Smooth muscle cell (in vitro differentiated cells): ENCODE data around the gene TLR7. TPM values are rescaled to one million over a fixed set of nuclear protein-coding genes. Genes with fewer than 3 reads are reported as not detected.

Experiments
- DNase-seq: peaks from one replicate; lab custom pipeline; 2025; ENCODE audit not compliant: unreplicated experiment; lab: John Stamatoyannopoulos, UW
- H2AFZ ChIP-seq: fragments of 200-600 bp; sonication (generic); 2 replicates; pipeline ENCODE4 v1.6.0; 2016; ENCODE audit warnings: antibody characterized with exemption, low read depth, mild to moderate bottlenecking
- H3F3A ChIP-seq: fragments of 200-600 bp; sonication (generic); 2 replicates; pipeline ENCODE4 v1.6.0; 2017; ENCODE audit warnings: antibody characterized with exemption, low read depth
- H3K27ac ChIP-seq: fragments of 200-600 bp; sonication (generic); 2 replicates; pipeline ENCODE4 v1.5.1; 2016; ENCODE audit warnings: low read depth, mild to moderate bottlenecking
- H3K27me3 ChIP-seq: fragments of 200-600 bp; sonication (generic); 2 replicates; pipeline ENCODE4 v1.6.1; 2016; ENCODE audit warnings: low read depth, mild to moderate bottlenecking
- H3K36me3 ChIP-seq: fragments of 200-600 bp; sonication (generic); 2 replicates; pipeline ENCODE4 v1.5.1; 2016; ENCODE audit warnings: low read depth
- H3K4me1 ChIP-seq: fragments of 200-600 bp; sonication (generic); 2 replicates; pipeline ENCODE4 v1.5.1; 2016; ENCODE audit warnings: low read depth
- H3K4me2 ChIP-seq: fragments of 200-600 bp; sonication (generic); 2 replicates; pipeline ENCODE4 v1.6.0; 2016; ENCODE audit warnings: mild to moderate bottlenecking
- H3K4me3 ChIP-seq: fragments of 200-600 bp; sonication (generic); 2 replicates; pipeline ENCODE4 v1.5.1; 2016; ENCODE audit warnings: mild to moderate bottlenecking
- H3K79me2 ChIP-seq: fragments of 200-600 bp; sonication (generic); 2 replicates; pipeline ENCODE4 v1.6.0; 2016; ENCODE audit warnings: low read depth, mild to moderate bottlenecking
- H3K9ac ChIP-seq: fragments of 200-600 bp; sonication (generic); 2 replicates; pipeline ENCODE4 v1.6.0; 2016; ENCODE audit warnings: low read depth
- H3K9me3 ChIP-seq: fragments of 200-600 bp; sonication (generic); replicated peaks from 2 replicates; pipeline ENCODE4 v1.5.1; 2016; ENCODE audit warnings: low read depth
- H4K20me1 ChIP-seq: fragments of 200-600 bp; sonication (generic); 2 replicates; pipeline ENCODE4 v1.6.0; 2016; ENCODE audit warnings: low read depth
- WGBS: methylation state at CpG from one replicate; pipeline ENCODE4 v1.1.7; 2016; ENCODE audit warnings: low lambda C conversion rate; 5-methylcytosine and 5-hydroxymethylcytosine counted together
- polyA plus RNA-seq: library from polyadenylated mRNA; unstranded; fragments of >200 nt; fragmentation: Nextera tagmentation; extraction: Ambion mirVana; gene quantifications from 2 replicates; pipeline ENCODE4 v1.2.1, GENCODE V29; 2016
- total RNA-seq: library from RNA; depleted of rRNA; stranded (reverse); fragments of >200 nt; gene quantifications from 2 replicates; pipeline ENCODE4 v1.2.3, GENCODE V29; 2014
- TF ChIP-seq, protein P1 (sequence below): fragments of 200-600 bp; sonication (generic); IDR thresholded peaks from 2 replicates; pipeline ENCODE4 v1.5.1; 2017; ENCODE audit warnings: borderline replicate concordance, mild to moderate bottlenecking, antibody characterized with exemption; ENCODE audit not compliant: insufficient read depth, poor library complexity, severe bottlenecking

The TLR7 gene
- total and polyA plus RNA-seq, 2 experiments from 2014 or later = 0.27 TPM; not detected in 1

DNA sequence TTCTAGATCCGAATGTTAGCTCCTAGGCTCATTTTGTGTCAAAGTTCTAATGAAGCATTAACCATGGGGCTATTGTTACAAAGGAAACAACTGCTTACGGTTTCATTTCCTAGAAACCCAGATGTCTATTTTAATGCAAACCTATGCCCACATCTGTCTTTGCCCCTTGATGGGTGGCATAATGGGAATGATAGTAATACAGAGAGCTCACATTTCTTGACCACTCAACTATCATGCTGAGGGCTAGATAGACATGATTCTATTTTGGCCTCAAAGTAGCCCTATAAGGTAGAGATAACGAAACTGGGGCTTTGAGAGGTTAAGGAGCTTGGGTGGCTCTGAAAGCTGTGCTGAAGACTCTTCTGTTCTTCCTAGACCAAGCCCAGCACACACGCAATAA lies 1.9 kb downstream of the TLR7 start:
- no peak overlapping the region for H3K4me2 ChIP-seq
- TF ChIP-seq, protein P1, sequence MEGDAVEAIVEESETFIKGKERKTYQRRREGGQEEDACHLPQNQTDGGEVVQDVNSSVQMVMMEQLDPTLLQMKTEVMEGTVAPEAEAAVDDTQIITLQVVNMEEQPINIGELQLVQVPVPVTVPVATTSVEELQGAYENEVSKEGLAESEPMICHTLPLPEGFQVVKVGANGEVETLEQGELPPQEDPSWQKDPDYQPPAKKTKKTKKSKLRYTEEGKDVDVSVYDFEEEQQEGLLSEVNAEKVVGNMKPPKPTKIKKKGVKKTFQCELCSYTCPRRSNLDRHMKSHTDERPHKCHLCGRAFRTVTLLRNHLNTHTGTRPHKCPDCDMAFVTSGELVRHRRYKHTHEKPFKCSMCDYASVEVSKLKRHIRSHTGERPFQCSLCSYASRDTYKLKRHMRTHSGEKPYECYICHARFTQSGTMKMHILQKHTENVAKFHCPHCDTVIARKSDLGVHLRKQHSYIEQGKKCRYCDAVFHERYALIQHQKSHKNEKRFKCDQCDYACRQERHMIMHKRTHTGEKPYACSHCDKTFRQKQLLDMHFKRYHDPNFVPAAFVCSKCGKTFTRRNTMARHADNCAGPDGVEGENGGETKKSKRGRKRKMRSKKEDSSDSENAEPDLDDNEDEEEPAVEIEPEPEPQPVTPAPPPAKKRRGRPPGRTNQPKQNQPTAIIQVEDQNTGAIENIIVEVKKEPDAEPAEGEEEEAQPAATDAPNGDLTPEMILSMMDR = no peak
- H3K4me3 ChIP-seq = no peak overlapping the region
- H3K4me1 ChIP-seq = no peaks in the 10 kb centered on the region
- H3F3A ChIP-seq = no peaks in the 10 kb centered on the region
- WGBS = 79% methylated on average over 4 of the region's 4 CpGs
- no peak overlapping the region for H3K27ac ChIP-seq
- no peak overlapping the region for H2AFZ ChIP-seq
- H3K79me2 ChIP-seq = no peaks in the 10 kb centered on the region
- no peaks in the 10 kb centered on the region for H3K36me3 ChIP-seq
- no peaks in the 10 kb centered on the region for H4K20me1 ChIP-seq
- H3K27me3 ChIP-seq = no peaks in the 10 kb centered on the region
- no peak overlapping the region for H3K9ac ChIP-seq
- no peaks in the 10 kb centered on the region for H3K9me3 ChIP-seq
- DNase-seq = no peak

DNA sequence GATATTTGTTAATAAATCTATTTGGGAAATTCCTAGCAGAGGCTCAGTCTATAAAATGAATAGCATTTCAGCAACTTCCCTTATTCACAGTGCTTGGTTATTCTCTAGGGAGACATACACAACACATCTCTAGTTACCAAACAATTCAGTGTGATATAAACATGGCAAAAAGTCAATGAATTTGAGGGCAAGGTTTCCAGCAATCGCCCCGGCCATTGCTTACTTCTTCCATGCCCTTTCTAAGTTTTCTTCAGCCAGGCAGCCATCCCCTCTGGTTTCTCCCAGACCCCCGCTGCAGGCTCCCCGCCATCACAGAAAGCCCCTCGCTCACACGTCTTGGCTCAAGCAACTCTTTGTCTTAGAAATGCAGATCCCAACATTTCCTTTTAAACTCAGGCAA lies 4.4 kb downstream of the TLR7 start:
- Histone ChIP-seq H3K27ac (no peak overlapping the region), H3K27me3 (no peaks in the 10 kb centered on the region)
- TF ChIP-seq, protein P1 = no peak

DNA sequence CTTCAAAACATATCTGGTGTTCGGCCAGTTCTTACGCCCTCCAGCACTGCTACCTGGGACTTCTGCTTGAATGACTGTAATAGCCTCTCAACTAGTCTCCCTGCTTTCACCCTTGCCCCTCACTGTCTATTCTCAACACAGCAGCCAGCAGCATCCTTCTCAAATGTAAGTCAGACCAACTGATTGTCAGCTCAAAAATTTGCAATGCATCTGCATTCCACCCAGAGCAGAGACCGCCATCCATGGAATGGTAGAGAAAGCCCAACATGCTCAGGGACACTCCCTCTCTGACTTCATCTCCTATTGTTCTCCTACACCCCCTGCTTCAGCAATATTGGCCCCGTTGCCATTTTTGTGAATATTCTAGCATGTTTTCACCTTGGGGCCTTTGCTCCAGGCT lies 5.9 kb downstream of the TLR7 start:
- Histone ChIP-seq H3K4me1 (no peaks in the 10 kb centered on the region), H3F3A (no peaks in the 10 kb centered on the region), H3K27ac (no peak overlapping the region), H3K9me3 (no peaks in the 10 kb centered on the region), H3K9ac (no peak overlapping the region), H3K4me2 (no peak overlapping the region), H2AFZ (no peak overlapping the region), H3K4me3 (no peak overlapping the region), H3K79me2 (no peaks in the 10 kb centered on the region), H3K36me3 (no peaks in the 10 kb centered on the region), H4K20me1 (no peaks in the 10 kb centered on the region), H3K27me3 (no peaks in the 10 kb centered on the region)
- DNase-seq = no peak
- WGBS = 80% methylated on average over 4 of the region's 4 CpGs
- TF ChIP-seq, protein P1 = no peak

More for the DNA sequence above, 4.4 kb downstream of the TLR7 start:
- Histone ChIP-seq H3K9me3 (no peaks in the 10 kb centered on the region), H3K4me3 (no peak overlapping the region), H3K79me2 (no peaks in the 10 kb centered on the region), H3K4me1 (no peaks in the 10 kb centered on the region), H3K36me3 (no peaks in the 10 kb centered on the region), H2AFZ (no peak overlapping the region), H3K4me2 (no peak overlapping the region), H3K9ac (no peak overlapping the region), H3F3A (no peaks in the 10 kb centered on the region), H4K20me1 (no peaks in the 10 kb centered on the region)
- no peak for DNase-seq
- WGBS = 70% methylated on average over 6 of the region's 6 CpGs

DNA sequence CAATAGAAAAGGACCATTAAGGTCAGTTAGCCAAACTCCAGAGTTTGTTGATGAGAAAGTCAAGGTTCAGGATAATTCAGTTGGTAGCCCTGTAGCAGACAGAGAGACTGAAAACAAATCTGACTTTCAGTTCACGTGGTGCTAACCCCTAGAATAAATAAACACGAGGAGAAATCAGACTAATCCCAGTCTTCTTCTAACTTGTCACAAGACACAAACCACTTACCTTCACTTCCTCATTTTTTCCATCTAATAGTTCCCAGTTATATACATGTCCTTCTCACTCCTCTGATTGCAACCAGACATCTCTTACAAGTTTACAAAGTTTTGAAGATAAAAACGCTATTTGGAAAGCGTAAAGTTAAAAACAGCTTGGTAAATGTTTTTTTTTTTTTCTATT lies 7.7 kb downstream of the TLR7 start:
- H3K27me3 ChIP-seq = no peaks in the 10 kb centered on the region
- no peaks in the 10 kb centered on the region for H3K79me2 ChIP-seq
- no peaks in the 10 kb centered on the region for H3K9me3 ChIP-seq

More for the DNA sequence above, 7.7 kb downstream of the TLR7 start:
- Histone ChIP-seq H3K27ac (no peak overlapping the region), H2AFZ (no peak overlapping the region), H3K4me1 (no peaks in the 10 kb centered on the region), H3K4me2 (no peak overlapping the region), H3F3A (no peaks in the 10 kb centered on the region), H3K36me3 (no peaks in the 10 kb centered on the region), H4K20me1 (no peaks in the 10 kb centered on the region), H3K4me3 (no peak overlapping the region), H3K9ac (no peak overlapping the region)
- 34% methylated on average over 4 of the region's 4 CpGs for WGBS
- TF ChIP-seq, protein P1 = no peak
- DNase-seq = no peak
